Measurements from ENCODE around the gene PCDHB8. TPM values are rescaled to one million over a fixed set of nuclear protein-coding genes. Genes with fewer than 3 reads are reported as not detected.
"Not testable (repeated sequence)": the region's sequence is repeated elsewhere in the genome, so short reads cannot be mapped to it uniquely, and the experiment has no call there.

The PCDHB8 gene
- total and polyA plus RNA-seq, 10 of the 15 experiments (the other 5 are each of a cell fraction or from before 2014, with no cell fraction given) = not detected

- 59% methylated on average over 21 of the region's 21 CpGs for WGBS (ENCODE audit: insufficient coverage, insufficient replicate concordance, low lambda C conversion rate, missing lambda C conversion rate)
- H3K4me3 ChIP-seq = no peak overlapping the region
- H3K36me3 ChIP-seq (ENCODE audit: control insufficient read depth in 2 of 2, insufficient read depth in 2 of 2, low read length in 1 of 2) = no peaks in the 10 kb centered on the region
- no peaks in the 10 kb centered on the region for H3K79me2 ChIP-seq (ENCODE audit: control insufficient read depth, insufficient read depth, low read length)
- intact Hi-C loops (cut with micrococcal nuclease; ENCODE audit: unreplicated experiment) (no loop called here), in situ Hi-C loops (cut with MboI) (no loop called here)
- no TSS peak for BruUV-seq (replicated peaks)
- no peaks in the 10 kb centered on the region for H4K20me1 ChIP-seq (ENCODE audit: control insufficient read depth, insufficient read depth)
- no peaks in the 10 kb centered on the region for H3K4me1 ChIP-seq (ENCODE audit: control insufficient read depth, insufficient read depth, low read length)
- ChIA-PET POLR2A (no interaction called here), CTCF (interaction anchor here (0.7 to 1.3 kb wide), 3 partner anchors 15 to 61 kb away, joined by 3 to 6 read pairs (median 3); no protein-coding TSS in a partner anchor), SMC1A (ENCODE audit: uncharacterized antibody, unreplicated experiment) (no interaction called here), RAD21 (ENCODE audit: unreplicated experiment) (no interaction called here)
- H3K27me3 ChIP-seq (replicated peaks in 1 of 2; ENCODE audit: control insufficient read depth in 2 of 2, insufficient read depth in 2 of 2, low read length in 1 of 2) = no peaks in the 10 kb centered on the region
- H2AFZ ChIP-seq (ENCODE audit: control insufficient read depth, low read depth, low read length) = no peak overlapping the region
- H3K27ac ChIP-seq (ENCODE audit: control insufficient read depth, insufficient read depth) = no peak overlapping the region
- ATAC-seq (no peak), DNase-seq (ENCODE audit: low read depth, low spot score) (no peak), FAIRE-seq (no peak)
- H3K9ac ChIP-seq (ENCODE audit: control insufficient read depth, insufficient read depth, low read length) = no peak overlapping the region
- H3K9me3 ChIP-seq (replicated peaks; ENCODE audit: control insufficient read depth, insufficient read depth, low read length) = no peaks in the 10 kb centered on the region; the same call in 1 of the 3 replicates
- no peak overlapping the region for H3K4me2 ChIP-seq (ENCODE audit: control insufficient read depth, insufficient read depth)
- TF ChIP-seq KLF5 (IDR thresholded peaks at IDR 0.05; ENCODE audit: partially characterized antibody) (no peak), BHLHE40 (IDR thresholded peaks at IDR 0.05; ENCODE audit: borderline replicate concordance in 1 of 2, low read depth in 2 of 2, low read length in 1 of 2) (no peak), NKRF (conservative IDR thresholded peaks at IDR 0.05) (no peak), STAT3 (IDR thresholded peaks at IDR 0.05; ENCODE audit: low read depth, low read length) (no peak)
Measured at GRCh38 chr5:141155540-141156374, 21.8 kb upstream of the PCDHB8 start.

- POLR2A ChIA-PET = not testable (repeated sequence)
- WGBS (ENCODE audit: insufficient coverage, insufficient replicate concordance, low lambda C conversion rate, missing lambda C conversion rate) = 74% methylated on average over 27 of the region's 38 CpGs
Measured at GRCh38 chr5:141157356-141157755, 20.2 kb upstream of the PCDHB8 start.

GRCh38 chr5:141157901-141158300, 19.7 kb upstream of the PCDHB8 start:
- H2AFZ ChIP-seq (ENCODE audit: control insufficient read depth, low read depth, low read length); FAIRE-seq; intact Hi-C loops (cut with micrococcal nuclease; ENCODE audit: unreplicated experiment); RAD21 ChIA-PET (ENCODE audit: unreplicated experiment); ATAC-seq; H3K4me2 ChIP-seq (ENCODE audit: control insufficient read depth, insufficient read depth); POLR2A ChIA-PET; DNase-seq (ENCODE audit: low read depth, low spot score); H3K27ac ChIP-seq (ENCODE audit: control insufficient read depth, insufficient read depth); H4K20me1 ChIP-seq (ENCODE audit: control insufficient read depth, insufficient read depth); H3K79me2 ChIP-seq (ENCODE audit: control insufficient read depth, insufficient read depth, low read length); H3K9me3 ChIP-seq (replicated peaks; ENCODE audit: control insufficient read depth, insufficient read depth, low read length); in situ Hi-C loops (cut with MboI); H3K9ac ChIP-seq (ENCODE audit: control insufficient read depth, insufficient read depth, low read length); H3K4me3 ChIP-seq; SMC1A ChIA-PET (ENCODE audit: uncharacterized antibody, unreplicated experiment); CTCF ChIA-PET; H3K4me1 ChIP-seq (ENCODE audit: control insufficient read depth, insufficient read depth, low read length); BruUV-seq (replicated peaks); H3K36me3 ChIP-seq (ENCODE audit: control insufficient read depth in 2 of 2, insufficient read depth in 2 of 2, low read length in 1 of 2); H3K27me3 ChIP-seq (replicated peaks in 1 of 2; ENCODE audit: control insufficient read depth in 2 of 2, insufficient read depth in 2 of 2, low read length in 1 of 2): not testable (repeated sequence)
- WGBS (ENCODE audit: insufficient coverage, insufficient replicate concordance, low lambda C conversion rate, missing lambda C conversion rate) = 78% methylated on average over 20 of the region's 28 CpGs

More at GRCh38 chr5:141157356-141157755, 20.2 kb upstream of the PCDHB8 start:
- RAD21 ChIA-PET (ENCODE audit: unreplicated experiment); intact Hi-C loops (cut with micrococcal nuclease; ENCODE audit: unreplicated experiment); H3K4me1 ChIP-seq (ENCODE audit: control insufficient read depth, insufficient read depth, low read length); H3K9me3 ChIP-seq (replicated peaks; ENCODE audit: control insufficient read depth, insufficient read depth, low read length); H3K4me2 ChIP-seq (ENCODE audit: control insufficient read depth, insufficient read depth); ATAC-seq; FAIRE-seq; H3K27me3 ChIP-seq (replicated peaks in 1 of 2; ENCODE audit: control insufficient read depth in 2 of 2, insufficient read depth in 2 of 2, low read length in 1 of 2); SMC1A ChIA-PET (ENCODE audit: uncharacterized antibody, unreplicated experiment); CTCF ChIA-PET; DNase-seq (ENCODE audit: low read depth, low spot score); H3K27ac ChIP-seq (ENCODE audit: control insufficient read depth, insufficient read depth); H2AFZ ChIP-seq (ENCODE audit: control insufficient read depth, low read depth, low read length); H3K79me2 ChIP-seq (ENCODE audit: control insufficient read depth, insufficient read depth, low read length); in situ Hi-C loops (cut with MboI); H3K4me3 ChIP-seq; H3K9ac ChIP-seq (ENCODE audit: control insufficient read depth, insufficient read depth, low read length); BruUV-seq (replicated peaks); H4K20me1 ChIP-seq (ENCODE audit: control insufficient read depth, insufficient read depth); H3K36me3 ChIP-seq (ENCODE audit: control insufficient read depth in 2 of 2, insufficient read depth in 2 of 2, low read length in 1 of 2): not testable (repeated sequence)

Measured in GM12878 (cell line).